ENCODE results near the gene RAB31.
"Not testable (repeated sequence)": the region's sequence is repeated elsewhere in the genome, so short reads cannot be mapped to it uniquely, and the experiment has no call there.

The RAB31 gene

GRCh38 chr18:9901377-9901776, 193.3 kb downstream of the RAB31 start:
- in situ Hi-C loops (cut with HindIII; ENCODE audit: low sequenced_read_pairs): no loop called here

- in situ Hi-C loops (cut with HindIII; ENCODE audit: low sequenced_read_pairs): not testable (repeated sequence)
Observed at GRCh38 chr18:9902264-9902663, 194.2 kb downstream of the RAB31 start.

GRCh38 chr18:9902832-9903231, 194.7 kb downstream of the RAB31 start:
- in situ Hi-C loops (cut with HindIII; ENCODE audit: low sequenced_read_pairs): no loop called here

GRCh38 chr18:9905401-9905922, 197.4 kb downstream of the RAB31 start:
- in situ Hi-C loops (cut with HindIII; ENCODE audit: low sequenced_read_pairs): loop anchor here (5.0 kb wide), 1 partner anchor 48 kb away; no protein-coding TSS in a partner anchor

GRCh38 chr18:9906481-9906880, 198.4 kb downstream of the RAB31 start:
- in situ Hi-C loops (cut with HindIII; ENCODE audit: low sequenced_read_pairs): loop anchor here (5.0 kb wide), 1 partner anchor 49 kb away; no protein-coding TSS in a partner anchor

GRCh38 chr18:9907867-9908266, 199.8 kb downstream of the RAB31 start:
- in situ Hi-C loops (cut with HindIII; ENCODE audit: low sequenced_read_pairs): loop anchor here (5.0 kb wide), 1 partner anchor 51 kb away; no protein-coding TSS in a partner anchor

- in situ Hi-C loops (cut with HindIII; ENCODE audit: low sequenced_read_pairs): no loop called here
Observed at GRCh38 chr18:9910071-9910470, 202.0 kb downstream of the RAB31 start.

- in situ Hi-C loops (cut with HindIII; ENCODE audit: low sequenced_read_pairs): no loop called here
Observed at GRCh38 chr18:9910661-9911060, 202.6 kb downstream of the RAB31 start.

GRCh38 chr18:9911226-9911625, 203.1 kb downstream of the RAB31 start:
- in situ Hi-C loops (cut with HindIII; ENCODE audit: low sequenced_read_pairs): no loop called here
